Measurements from ENCODE around the gene RABL6.
"Not testable (repeated sequence)": the region's sequence is repeated elsewhere in the genome, so short reads cannot be mapped to it uniquely, and the experiment has no call there.

RABL6 gene

DNA sequence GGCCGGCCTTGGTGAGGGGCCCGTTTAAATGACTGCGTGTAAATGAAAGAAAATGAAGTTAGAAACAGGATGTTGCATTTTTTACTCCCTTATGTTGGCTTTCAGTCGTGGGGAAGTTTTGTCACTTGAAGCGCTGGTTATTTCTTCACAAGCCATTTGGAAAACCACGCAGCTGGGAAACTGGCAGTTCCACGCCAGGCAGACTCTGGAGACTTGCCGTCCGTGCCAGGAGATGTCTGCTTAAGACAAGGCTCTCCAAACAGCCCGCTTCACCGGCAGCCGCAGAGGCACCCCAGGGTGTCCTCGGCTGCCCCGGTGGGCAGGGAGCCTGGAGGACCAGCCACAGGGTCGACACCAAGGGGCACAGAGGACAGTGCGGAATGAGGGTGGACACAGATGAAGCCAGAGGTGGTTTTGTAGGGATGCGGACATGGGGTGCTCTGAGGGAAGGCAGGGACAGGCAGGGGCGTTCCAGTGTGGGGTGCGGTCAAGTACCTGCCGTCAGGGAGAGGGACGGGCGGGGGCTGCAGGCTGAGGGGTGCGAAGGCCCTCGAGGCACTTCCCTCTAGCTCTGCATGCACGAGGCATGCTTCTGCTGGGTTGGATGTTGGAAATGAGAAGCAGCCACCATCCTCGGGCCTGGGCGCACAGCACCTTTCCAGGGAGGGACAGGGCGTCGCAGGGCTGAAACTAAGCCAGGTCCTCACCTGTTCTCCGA, 23.4 kb downstream of the RABL6 start:
- ChIA-PET CTCF (interaction anchor here (0.5 kb wide), 1 partner anchor 160 kb away, joined by 3 read pairs; no protein-coding TSS in a partner anchor), POLR2A (ENCODE audit: low non-redundant PET) (no interaction called here)
- no peak for TF ChIP-seq CTCF (conservative IDR thresholded peaks at IDR 0.05; ENCODE audit: low read depth)
- H3K27ac ChIP-seq = peak overlapping the region; percentile 3; the same call in 1 of the 2 replicates
- no peak for DNase-seq (ENCODE audit: low spot score)

GRCh38 chr9:136831720-136832104, 24.0 kb downstream of the RABL6 start:
- H3K27ac ChIP-seq = peak overlapping the region; percentile 30
- ChIA-PET CTCF (interaction anchor here (0.5 to 0.7 kb wide), 3 partner anchors 11 to 106 kb away, joined by 3 read pairs; no protein-coding TSS in a partner anchor), POLR2A (ENCODE audit: low non-redundant PET) (interaction anchor here (0.6 kb wide), 1 partner anchor 26 kb away, joined by 3 read pairs; no protein-coding TSS in a partner anchor)
- DNase-seq (ENCODE audit: low spot score) = no peak
- TF ChIP-seq CTCF (conservative IDR thresholded peaks at IDR 0.05; ENCODE audit: low read depth) = no peak

GRCh38 chr9:136832581-136832980, 24.8 kb downstream of the RABL6 start:
- no peak for DNase-seq (ENCODE audit: low spot score)
- ChIA-PET CTCF (interaction anchor here (0.6 to 1.1 kb wide), 3 partner anchors 9 to 55 kb away, joined by 3 to 5 read pairs (median 3); partner anchors contain the start of gene AJM1), POLR2A (ENCODE audit: low non-redundant PET) (interaction anchor here (0.7 kb wide), 1 partner anchor 115 kb away, joined by 3 read pairs; no protein-coding TSS in a partner anchor)
- peak overlapping the region; percentile 30 for H3K27ac ChIP-seq
- TF ChIP-seq CTCF (conservative IDR thresholded peaks at IDR 0.05; ENCODE audit: low read depth) = no peak

DNA sequence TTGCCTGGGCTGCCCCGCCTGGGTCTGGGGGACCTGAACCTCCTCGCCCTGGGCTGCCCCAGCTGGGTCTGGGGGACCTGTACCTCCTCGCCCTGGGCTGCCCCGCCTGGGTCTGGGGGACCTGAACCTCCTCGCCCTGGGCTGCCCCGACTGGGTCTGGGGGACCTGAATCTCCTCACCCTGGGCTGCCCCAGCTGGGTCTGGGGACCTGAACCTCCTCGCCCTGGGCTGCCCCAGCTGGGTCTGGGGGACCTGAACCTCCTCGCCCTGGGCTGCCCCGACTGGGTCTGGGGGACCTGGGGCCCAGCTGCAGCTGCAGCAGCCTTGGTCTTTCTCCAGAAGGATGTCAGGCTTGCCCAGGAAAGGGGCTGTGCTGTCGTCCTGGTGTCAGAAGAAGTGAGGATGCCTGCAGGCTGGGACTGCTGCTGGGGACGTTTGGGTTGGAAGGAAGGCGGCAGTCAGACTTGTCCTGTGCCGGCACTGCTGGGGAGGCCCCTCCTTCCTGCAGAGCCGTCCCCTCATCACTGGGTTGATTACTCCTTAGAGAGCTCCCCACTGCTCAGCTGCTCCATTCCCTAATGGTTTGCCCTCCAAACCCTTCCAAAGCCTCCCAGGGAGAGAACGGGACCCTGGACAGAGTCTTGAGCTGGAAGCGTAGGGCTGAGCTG, 25.8 kb downstream of the RABL6 start:
- peak overlapping the region; percentile 57 for H3K27ac ChIP-seq
- DNase-seq (ENCODE audit: low spot score); POLR2A ChIA-PET (ENCODE audit: low non-redundant PET): not testable (repeated sequence)
- CTCF ChIA-PET = interaction anchor here (0.7 to 1.1 kb wide), 2 partner anchors 9 to 10 kb away, joined by 3 to 5 read pairs; partner anchors contain the start of gene AJM1

DNA sequence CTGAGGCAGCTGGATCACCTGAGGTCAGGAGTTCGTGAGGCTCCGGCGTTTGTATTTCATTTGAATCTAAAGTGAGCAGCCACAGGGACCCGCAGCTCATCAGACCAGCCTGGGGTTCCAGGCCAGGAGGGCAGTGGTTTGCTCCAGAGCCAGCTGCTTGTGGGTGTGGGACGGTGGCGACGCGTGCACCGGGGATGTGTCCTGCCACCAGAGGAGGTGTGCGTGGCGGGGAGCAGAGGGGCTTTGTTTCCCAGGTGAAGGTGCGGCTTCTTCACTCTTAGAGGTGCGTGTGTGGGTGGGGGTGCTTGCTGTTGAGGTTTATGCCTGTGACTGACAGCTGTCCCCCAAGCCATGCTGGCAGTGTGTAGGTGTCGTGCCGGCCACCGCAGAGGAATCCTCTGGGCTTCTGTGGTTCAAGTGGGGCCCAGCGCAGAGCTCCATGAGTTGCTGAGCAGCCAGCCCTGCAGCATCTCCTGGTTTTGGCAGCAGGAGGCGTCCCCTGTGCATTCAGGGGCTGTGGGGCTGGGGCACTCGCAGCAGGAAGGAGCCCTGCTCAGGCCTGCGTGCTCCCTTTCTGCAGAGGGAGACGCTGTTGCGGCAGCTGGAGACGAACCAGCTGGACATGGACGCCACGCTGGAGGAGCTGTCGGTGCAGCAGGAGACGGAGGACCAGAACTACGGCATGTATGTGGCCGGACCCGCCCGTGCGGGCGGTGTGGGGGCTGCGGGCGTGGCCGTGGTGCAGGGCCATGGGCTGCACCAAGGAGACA, 27.6 kb downstream of the RABL6 start:
- no peak for TF ChIP-seq CTCF (conservative IDR thresholded peaks at IDR 0.05; ENCODE audit: low read depth)
- peak overlapping the region; percentile 42 for H3K27ac ChIP-seq
- ChIA-PET CTCF (interaction anchor here (0.6 to 1.6 kb wide), 5 partner anchors 8 to 345 kb away, joined by 3 to 6 read pairs (median 4); no protein-coding TSS in a partner anchor), POLR2A (ENCODE audit: low non-redundant PET) (no interaction called here)
- no peak for DNase-seq (ENCODE audit: low spot score)

- ChIA-PET POLR2A (ENCODE audit: low non-redundant PET) (interaction anchor here (0.5 kb wide), 1 partner anchor 13 kb away, joined by 5 read pairs; no protein-coding TSS in a partner anchor), CTCF (interaction anchor here (0.7 to 1.6 kb wide), 4 partner anchors 7 to 198 kb away, joined by 3 to 6 read pairs (median 4); partner anchors contain the start of gene PAXX)
- no peak for TF ChIP-seq CTCF (conservative IDR thresholded peaks at IDR 0.05; ENCODE audit: low read depth)
- no peak for DNase-seq (ENCODE audit: low spot score)
- peak overlapping the region; percentile 42 for H3K27ac ChIP-seq
Observed at GRCh38 chr9:136835932-136836904, 28.5 kb downstream of the RABL6 start.

Measured in RWPE1 (cell line).